Epidermal melanocyte (primary cell): ENCODE results near the gene DLG4.
A peak's percentile ranks its signal among the peaks of the same experiment; 100 is the strongest.

Experiments
- DNase-seq: peaks from one replicate; pipeline ENCODE4 v3.0.0; 2011; ENCODE audit warnings: low spot score; ENCODE audit not compliant: insufficient read length

The DLG4 gene

GRCh38 chr17:7233701-7234082 lies 14.1 kb upstream of the DLG4 start:
- DNase-seq = no peak

GRCh38 chr17:7232114-7232513 lies 12.5 kb upstream of the DLG4 start:
- DNase-seq = no peak

- DNase-seq = no peak
These were observed 9.9 kb upstream of the DLG4 start for GRCh38 chr17:7229504-7229903.

- no peak for DNase-seq
These were observed 9.3 kb upstream of the DLG4 start for GRCh38 chr17:7228920-7229319.

GRCh38 chr17:7226721-7227710 lies 7.4 kb upstream of the DLG4 start:
- no peak for DNase-seq

- no peak for DNase-seq
These were observed 6.2 kb upstream of the DLG4 start for GRCh38 chr17:7225711-7226331.

GRCh38 chr17:7224661-7225111 lies 5.0 kb upstream of the DLG4 start:
- DNase-seq = no peak

- DNase-seq = no peak
These were observed 4.5 kb upstream of the DLG4 start for GRCh38 chr17:7224110-7224509.

GRCh38 chr17:7223375-7223774 lies 3.7 kb upstream of the DLG4 start:
- DNase-seq = no peak

- DNase-seq = no peak
These were observed 3.3 kb upstream of the DLG4 start for GRCh38 chr17:7222972-7223292.

- DNase-seq = no peak
These were observed 2.7 kb upstream of the DLG4 start for GRCh38 chr17:7222093-7222971.

- DNase-seq = no peak
These were observed 1.8 kb upstream of the DLG4 start for GRCh38 chr17:7221278-7222092.

- peak; percentile 73 for DNase-seq
These were observed 1.1 kb upstream of the DLG4 start for GRCh38 chr17:7220593-7221277.

GRCh38 chr17:7219229-7219811 lies 316 bp downstream of the DLG4 start:
- no peak for DNase-seq

GRCh38 chr17:7218758-7219157 lies 878 bp downstream of the DLG4 start:
- no peak for DNase-seq

- DNase-seq = no peak
These were observed 1.5 kb downstream of the DLG4 start for GRCh38 chr17:7218166-7218565.

- peak; percentile 85 for DNase-seq
These were observed 2.3 kb downstream of the DLG4 start for GRCh38 chr17:7217113-7217987.

- no peak for DNase-seq
These were observed 3.2 kb downstream of the DLG4 start for GRCh38 chr17:7216242-7217112.
